ENCODE data around the gene AVL9. TPM values are rescaled to one million over a fixed set of nuclear protein-coding genes. Genes with fewer than 3 reads are reported as not detected.
A peak's percentile ranks its signal among the peaks of the same experiment; 100 is the strongest.

The AVL9 gene
- total RNA-seq, 1 donor from 2014 or later, result 78.3 TPM

DNA sequence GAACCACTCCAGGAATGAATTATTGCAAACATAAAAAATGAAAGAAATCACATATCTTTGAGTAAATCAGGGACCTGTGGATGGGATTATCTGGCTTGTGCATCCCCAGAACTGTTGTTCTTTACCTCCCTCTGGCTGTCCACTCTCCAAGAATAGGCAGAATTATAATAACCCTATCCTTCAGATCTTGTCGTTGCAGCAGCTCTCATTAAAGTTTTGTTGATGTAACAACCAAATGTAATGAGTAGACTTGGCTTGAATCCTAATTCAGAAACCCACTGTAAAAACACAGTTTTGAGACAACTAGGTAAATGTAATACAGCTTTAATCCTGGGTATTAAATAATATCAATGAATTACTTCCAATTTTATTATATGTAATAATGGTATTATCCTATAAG is 21.3 kb upstream of the AVL9 start:
- intact Hi-C loops (cut with DNase I), result no loop called here
- Histone ChIP-seq H3K27ac (no peak overlapping the region), H3K4me3 (no peak overlapping the region), H3K9me3 (no peaks in the 10 kb centered on the region), H3K27me3 (no peaks in the 10 kb centered on the region), H3K36me3 (no peaks in the 10 kb centered on the region), H3K4me1 (no peaks in the 10 kb centered on the region)
- TF ChIP-seq, protein P1, sequence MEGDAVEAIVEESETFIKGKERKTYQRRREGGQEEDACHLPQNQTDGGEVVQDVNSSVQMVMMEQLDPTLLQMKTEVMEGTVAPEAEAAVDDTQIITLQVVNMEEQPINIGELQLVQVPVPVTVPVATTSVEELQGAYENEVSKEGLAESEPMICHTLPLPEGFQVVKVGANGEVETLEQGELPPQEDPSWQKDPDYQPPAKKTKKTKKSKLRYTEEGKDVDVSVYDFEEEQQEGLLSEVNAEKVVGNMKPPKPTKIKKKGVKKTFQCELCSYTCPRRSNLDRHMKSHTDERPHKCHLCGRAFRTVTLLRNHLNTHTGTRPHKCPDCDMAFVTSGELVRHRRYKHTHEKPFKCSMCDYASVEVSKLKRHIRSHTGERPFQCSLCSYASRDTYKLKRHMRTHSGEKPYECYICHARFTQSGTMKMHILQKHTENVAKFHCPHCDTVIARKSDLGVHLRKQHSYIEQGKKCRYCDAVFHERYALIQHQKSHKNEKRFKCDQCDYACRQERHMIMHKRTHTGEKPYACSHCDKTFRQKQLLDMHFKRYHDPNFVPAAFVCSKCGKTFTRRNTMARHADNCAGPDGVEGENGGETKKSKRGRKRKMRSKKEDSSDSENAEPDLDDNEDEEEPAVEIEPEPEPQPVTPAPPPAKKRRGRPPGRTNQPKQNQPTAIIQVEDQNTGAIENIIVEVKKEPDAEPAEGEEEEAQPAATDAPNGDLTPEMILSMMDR (IDR thresholded peaks at IDR 0.05), result no peak
- DNase-seq (ENCODE audit: low spot score in 2 of 2), result no peak

DNA sequence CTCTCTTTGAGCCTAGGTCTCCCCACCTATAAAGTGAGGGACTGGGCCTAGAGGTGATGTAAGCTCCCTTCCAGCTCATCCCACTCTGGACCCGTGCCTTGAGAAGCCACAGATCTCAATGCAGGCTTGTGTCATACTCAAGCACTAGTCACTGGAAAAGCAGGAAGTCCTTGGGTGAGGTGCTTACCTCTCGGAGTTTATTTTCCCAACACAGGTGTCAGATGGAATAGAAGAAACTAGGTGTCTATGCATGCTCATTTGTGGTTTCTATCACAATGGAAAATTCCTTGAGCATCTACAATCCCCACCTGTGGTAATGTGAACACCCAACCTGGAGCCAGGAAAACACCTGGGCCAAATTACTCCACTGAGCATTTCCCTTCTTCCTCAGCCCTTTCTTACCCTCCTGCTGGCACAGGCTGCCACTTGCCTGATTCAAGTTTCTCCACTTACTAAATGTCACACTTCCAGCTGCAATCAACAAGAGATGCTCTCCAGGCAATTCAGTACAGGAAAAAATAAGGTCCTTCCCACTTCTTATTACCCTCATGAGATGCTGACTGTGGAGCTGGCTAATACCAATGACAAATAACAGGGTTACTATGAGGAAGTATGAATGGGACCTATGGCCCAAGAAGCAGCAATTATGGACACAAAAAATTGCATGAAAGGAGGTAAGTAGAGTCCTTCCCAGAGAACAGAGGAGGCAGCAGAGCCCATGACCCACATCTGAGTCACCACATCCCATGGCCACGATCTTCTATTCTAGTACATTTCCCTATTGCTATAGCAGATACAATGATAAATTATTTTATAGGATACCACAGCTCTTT is 18.3 kb upstream of the AVL9 start:
- TF ChIP-seq, protein P1 (IDR thresholded peaks at IDR 0.05), result no peak
- Histone ChIP-seq H3K9me3 (no peaks in the 10 kb centered on the region), H3K27me3 (no peaks in the 10 kb centered on the region), H3K4me3 (no peak overlapping the region), H3K27ac (no peak overlapping the region), H3K4me1 (no peaks in the 10 kb centered on the region), H3K36me3 (no peaks in the 10 kb centered on the region)
- intact Hi-C loops (cut with DNase I), result loop anchor here (5.0 kb wide), 1 partner anchor 735 kb away; no protein-coding TSS in a partner anchor
- DNase-seq (ENCODE audit: low spot score in 2 of 2), result no peak

DNA sequence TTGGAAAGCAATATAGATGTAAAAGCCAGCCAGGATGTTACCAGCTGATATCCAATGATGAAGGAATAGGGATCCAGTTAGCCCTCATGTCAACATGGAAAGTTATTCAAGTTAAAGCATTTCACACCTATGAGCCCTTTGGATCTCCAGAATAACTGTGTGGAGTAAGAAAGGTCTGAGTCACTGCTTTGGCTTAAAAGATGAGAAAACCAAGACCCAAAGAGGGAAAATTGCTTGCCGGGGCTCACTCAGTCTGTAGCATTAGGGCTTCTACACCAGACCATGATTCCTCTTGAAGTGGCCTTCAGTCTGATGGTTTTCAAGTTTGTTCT is 17.7 kb upstream of the AVL9 start:
- intact Hi-C loops (cut with DNase I), result loop anchor here (5.0 kb wide), 1 partner anchor 735 kb away; no protein-coding TSS in a partner anchor
- Histone ChIP-seq H3K4me3 (no peak overlapping the region), H3K27ac (no peak overlapping the region), H3K9me3 (no peaks in the 10 kb centered on the region), H3K36me3 (no peaks in the 10 kb centered on the region), H3K4me1 (no peaks in the 10 kb centered on the region), H3K27me3 (no peaks in the 10 kb centered on the region)
- TF ChIP-seq, protein P1 (IDR thresholded peaks at IDR 0.05), result no peak
- DNase-seq (ENCODE audit: low spot score in 2 of 2), result no peak

DNA sequence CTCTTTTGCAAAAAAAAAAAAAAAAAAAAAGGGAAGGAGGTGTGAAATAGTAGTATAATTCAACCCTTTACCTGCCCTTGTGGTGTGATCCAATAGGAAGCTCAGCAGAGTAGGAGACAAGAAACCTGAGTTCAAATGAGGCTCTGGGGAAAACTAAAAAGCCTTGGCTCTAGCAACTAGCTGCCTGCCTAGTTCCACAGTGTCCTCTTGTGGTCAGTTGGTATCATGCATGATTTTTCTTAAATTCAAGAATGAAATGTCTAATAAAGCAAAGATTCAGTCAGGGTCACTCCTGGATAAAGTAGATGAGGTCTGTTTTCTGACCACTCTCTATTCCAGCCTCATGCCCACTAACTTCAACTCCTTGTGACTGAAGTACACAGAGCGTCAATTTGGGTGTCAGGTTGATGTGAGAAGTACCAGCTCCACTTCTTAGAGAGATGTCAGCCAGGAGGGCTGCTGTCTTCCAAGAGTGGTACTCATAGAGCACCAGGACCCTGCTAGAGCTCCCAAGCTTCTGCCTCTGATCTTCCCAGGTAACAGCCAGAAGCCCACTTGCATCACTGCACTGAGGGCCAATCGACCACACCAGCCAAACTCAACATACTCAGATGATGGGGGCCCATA is 15.6 kb upstream of the AVL9 start:
- Histone ChIP-seq H3K27me3 (no peaks in the 10 kb centered on the region), H3K36me3 (peaks cover 0 to under 1% of the 10 kb centered on the region in 2 donors), H3K27ac (no peak overlapping the region), H3K9me3 (no peaks in the 10 kb centered on the region), H3K4me3 (no peak overlapping the region), H3K4me1 (no peaks in the 10 kb centered on the region)
- TF ChIP-seq, protein P1 (IDR thresholded peaks at IDR 0.05), result peak in 2 of 3 experiments; percentile 27 to 54
- intact Hi-C loops (cut with DNase I), result loop anchor here (5.0 kb wide), 1 partner anchor 737 kb away; no protein-coding TSS in a partner anchor
- no peak for DNase-seq (ENCODE audit: low spot score in 2 of 2)

DNA sequence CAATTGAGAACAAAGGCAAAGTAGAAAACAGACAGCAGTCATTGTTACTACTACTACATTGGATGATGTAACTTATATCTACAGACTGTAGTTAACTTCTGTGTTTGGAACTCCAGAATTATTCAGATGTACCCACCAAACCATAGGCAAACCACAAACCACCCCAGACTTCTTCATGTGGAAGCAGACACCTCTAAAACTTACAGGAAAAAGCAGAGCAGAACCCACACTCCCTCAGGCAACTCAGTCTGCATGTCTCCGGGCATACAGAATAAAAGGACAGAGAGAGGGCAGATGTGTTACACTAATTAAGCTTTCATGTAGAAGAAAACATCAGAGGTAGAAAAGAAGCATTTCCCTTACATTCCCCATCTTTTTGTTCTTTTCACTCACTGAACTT is 14.1 kb upstream of the AVL9 start:
- Histone ChIP-seq H3K4me1 (no peaks in the 10 kb centered on the region), H3K9me3 (no peaks in the 10 kb centered on the region), H3K4me3 (no peak overlapping the region), H3K27ac (no peak overlapping the region), H3K27me3 (no peaks in the 10 kb centered on the region), H3K36me3 (peaks cover 0 to 10% of the 10 kb centered on the region in 2 donors)
- TF ChIP-seq, protein P1 (IDR thresholded peaks at IDR 0.05), result no peak
- intact Hi-C loops (cut with DNase I), result no loop called here
- no peak for DNase-seq (ENCODE audit: low spot score in 2 of 2)
